GM12878 (cell line): ENCODE data around the gene ECT2. TPM values are rescaled to one million over a fixed set of nuclear protein-coding genes. Genes with fewer than 3 reads are reported as not detected.

Experiments
- ATAC-seq: fragments of 200-7000 bp; cut with Tn5 transposase; 3 replicates; pipeline ENCODE4 v1.9.1; 2020; ENCODE audit warnings: mild to moderate bottlenecking, moderate library complexity
- BruUV-seq: library from RNA; stranded (reverse); fragments of 400-500 nt; replicated peaks from 2 replicates; lab custom pipeline; 2021; lab: Mats Ljungman, UMichigan
- CTCF ChIA-PET: fragments of 300-600 bp; sonication (Branson Sonifier 250); formaldehyde crosslinking; extraction: SDS; loops from one replicate; lab custom pipeline; 2021; ENCODE audit warnings: inconsistent platforms; lab: Yijun Ruan, JAX
- POLR2A ChIA-PET: fragments of 350-600 bp; formaldehyde crosslinking; extraction: SDS; loops from one replicate; lab custom pipeline; 2021; ENCODE audit warnings: inconsistent platforms; lab: Charles Lee
- RAD21 ChIA-PET: fragments of 300-600 bp; sonication (Branson Sonifier 250); formaldehyde crosslinking; loops from one replicate; lab custom pipeline; 2023; ENCODE audit warnings: antibody characterized with exemption; ENCODE audit not compliant: unreplicated experiment; lab: Charles Lee
- SMC1A ChIA-PET: fragments of 300-600 bp; sonication (Branson Sonifier 250); formaldehyde crosslinking; loops from one replicate; lab custom pipeline; 2023; ENCODE audit not compliant: unreplicated experiment, uncharacterized antibody; lab: Charles Lee
- DNase-seq: peaks from one replicate; pipeline ENCODE4 v3.0.0-alpha.2; 2011; ENCODE audit warnings: low read depth, low spot score
- FAIRE-seq: peaks from 3 replicates; lab custom pipeline; 2011; peaks lifted over from hg19 to GRCh38; lab: Jason Lieb, UNC
- H2AFZ ChIP-seq: 2 replicates; pipeline ENCODE4 v1.6.0; 2011; ENCODE audit warnings: low read depth, low read length, control low read depth; ENCODE audit not compliant: control insufficient read depth
- H3K27ac ChIP-seq: 2 replicates; pipeline ENCODE4 v1.5.1; 2011; ENCODE audit warnings: control low read depth; ENCODE audit not compliant: control insufficient read depth, insufficient read depth
- H3K27me3 ChIP-seq, 2 experiments: replicated peaks in 1 of 2; 2 replicates each; pipeline versions ENCODE4 v1.6.0 to v1.6.1; 2011; ENCODE audit warnings: low read length in 1 of 2; ENCODE audit not compliant: control insufficient read depth in 2 of 2, insufficient read depth in 2 of 2
- H3K36me3 ChIP-seq, 2 experiments: 2 replicates each; pipeline ENCODE4 v1.5.1; 2011; ENCODE audit warnings: low read length in 1 of 2; ENCODE audit not compliant: control insufficient read depth in 2 of 2, insufficient read depth in 2 of 2
- H3K4me1 ChIP-seq: 2 replicates; pipeline ENCODE4 v1.6.1; 2011; ENCODE audit warnings: mild to moderate bottlenecking, low read length, moderate library complexity, mixed read lengths; ENCODE audit not compliant: control insufficient read depth, insufficient read depth
- H3K4me2 ChIP-seq: 2 replicates; pipeline ENCODE4 v1.6.0; 2011; ENCODE audit warnings: control low read depth; ENCODE audit not compliant: control insufficient read depth, insufficient read depth
- H3K4me3 ChIP-seq: fragments of 200-600 bp; sonication (generic); 2 replicates; pipeline ENCODE4 v1.5.1; 2016
- H3K79me2 ChIP-seq: 2 replicates; pipeline ENCODE4 v1.6.0; 2011; ENCODE audit warnings: low read length; ENCODE audit not compliant: control insufficient read depth, insufficient read depth
- H3K9ac ChIP-seq: 2 replicates; pipeline ENCODE4 v1.8.0; 2011; ENCODE audit warnings: low read length, control low read depth, mixed read lengths; ENCODE audit not compliant: control insufficient read depth, insufficient read depth
- H3K9me3 ChIP-seq: replicated peaks from 3 replicates; pipeline ENCODE4 v1.5.1; 2011; ENCODE audit warnings: mild to moderate bottlenecking, low read length; ENCODE audit not compliant: control insufficient read depth, insufficient read depth
- H4K20me1 ChIP-seq: 2 replicates; pipeline ENCODE4 v1.6.0; 2011; ENCODE audit not compliant: control insufficient read depth, insufficient read depth
- ATF7 ChIP-seq: fragments of 450-650 bp; IDR thresholded peaks from 2 replicates; pipeline ENCODE4 v1.6.1; 2016; ENCODE audit warnings: low read depth, mild to moderate bottlenecking
- BCL11A ChIP-seq: IDR thresholded peaks from 2 replicates; pipeline ENCODE4 v1.6.1; 2011; ENCODE audit warnings: low read depth, low read length
- BMI1 ChIP-seq: fragments of 450-650 bp; IDR thresholded peaks from 2 replicates; pipeline ENCODE4 v1.6.1; 2016; ENCODE audit warnings: mild to moderate bottlenecking, moderate library complexity, borderline replicate concordance
- CHD4 ChIP-seq: fragments of 200-600 bp; sonication (generic); IDR thresholded peaks from 2 replicates; pipeline ENCODE4 v1.6.1; 2016; ENCODE audit warnings: mild to moderate bottlenecking
- DPF2 ChIP-seq: fragments of 450-650 bp; IDR thresholded peaks from 2 replicates; pipeline ENCODE4 v1.6.1; 2017; ENCODE audit warnings: mild to moderate bottlenecking
- KDM1A ChIP-seq: fragments of 200-600 bp; sonication (generic); IDR thresholded peaks from 2 replicates; pipeline ENCODE4 v1.6.1; 2016; ENCODE audit warnings: borderline replicate concordance
- LARP7 ChIP-seq: fragments of 450-650 bp; IDR thresholded peaks from 2 replicates; pipeline ENCODE4 v1.6.1; 2017; ENCODE audit warnings: mild to moderate bottlenecking
- NFXL1 ChIP-seq: fragments of 450-650 bp; IDR thresholded peaks from 2 replicates; pipeline ENCODE4 v1.6.1; 2017; ENCODE audit warnings: antibody characterized with exemption, mild to moderate bottlenecking, borderline replicate concordance
- RCOR1 ChIP-seq: conservative IDR thresholded peaks from 2 replicates; pipeline ENCODE4 v1.6.1; 2012; ENCODE audit warnings: low read depth, low read length, improper control_type of control experiment
- RELA ChIP-seq: fragments of 450-650 bp; IDR thresholded peaks from 2 replicates; pipeline ENCODE4 v1.8.0; 2014; ENCODE audit warnings: borderline replicate concordance; ENCODE audit not compliant: partially characterized antibody
- SMC3 ChIP-seq: IDR thresholded peaks from 2 replicates; pipeline ENCODE4 v1.6.1; 2011; ENCODE audit warnings: low read length, improper control_type of control experiment, borderline replicate concordance
- YY1 ChIP-seq: IDR thresholded peaks from 2 replicates; pipeline ENCODE4 v1.6.1; 2011; ENCODE audit warnings: low read depth, mild to moderate bottlenecking, low read length
- ZNF384 ChIP-seq: IDR thresholded peaks from 2 replicates; pipeline ENCODE4 v1.6.1; 2012; ENCODE audit warnings: low read depth, mild to moderate bottlenecking, low read length, improper control_type of control experiment, borderline replicate concordance
- WGBS: methylation state at CpG from one replicate; pipeline ENCODE4 v1.1.6; 2016; ENCODE audit warnings: low lambda C conversion rate; ENCODE audit not compliant: insufficient replicate concordance, insufficient coverage; ENCODE audit errors: missing lambda C conversion rate; 5-methylcytosine and 5-hydroxymethylcytosine counted together
- in situ Hi-C: fragments of 300-500 bp; cut with MboI; formaldehyde crosslinking; loops from 9 replicates; pipeline ENCODE4 v1.14.3; 2018; ENCODE audit warnings: mixed read lengths
- intact Hi-C: fragments of 100-400 bp; cut with micrococcal nuclease; formaldehyde crosslinking; loops from one replicate; pipeline ENCODE4 v1.14.2; 2022; ENCODE audit not compliant: unreplicated experiment
- polyA plus RNA-seq, 11 experiments: library from polyadenylated mRNA; depleted of rRNA in 4 of 11; unstranded in 6 of 11; stranded (reverse) in 5 of 11; fragments of >200 nt; fragmentation: Nextera tagmentation in 4 of 11; fragmentation: Illumina TruSeq in 1 of 11; extraction: Ambion mirVana in 4 of 11; extraction: Trizol in 1 of 11; gene quantifications; 1 replicate in 1 of 11; 2 replicates in 10 of 11; pipeline versions ENCODE4 v1.2.1 to v1.2.3, GENCODE V29; 2011 to 2016; ENCODE audit warnings: inconsistent platforms in 2 of 11, missing spikeins in 2 of 11, low read depth in 1 of 11
- total RNA-seq, 4 experiments: library from RNA; depleted of rRNA in 3 of 4; stranded (reverse); fragments of >200 nt in 3 of 4; fragmentation: Illumina TruSeq in 1 of 4; extraction: Trizol in 1 of 4; gene quantifications; 2 replicates each; pipeline versions ENCODE4 v1.2.1 to v1.2.3, GENCODE V29; 2013 to 2021
- TF ChIP-seq, protein P1 (sequence below): fragments of 450-650 bp; IDR thresholded peaks from 2 replicates; pipeline ENCODE4 v1.6.1; 2016; ENCODE audit warnings: mild to moderate bottlenecking
- TF ChIP-seq, protein P2 (sequence below): IDR thresholded peaks from 2 replicates; pipeline ENCODE4 v1.6.1; 2011; ENCODE audit warnings: low read depth, mild to moderate bottlenecking, low read length, moderate library complexity, borderline replicate concordance; ENCODE audit errors: extremely low read depth
- TF ChIP-seq, protein P3 (sequence below): IDR thresholded peaks from 2 replicates; pipeline ENCODE4 v1.6.1; 2011; ENCODE audit warnings: low read depth, low read length, improper control_type of control experiment, borderline replicate concordance
- TF ChIP-seq, protein P4 (sequence below): fragments of 450-650 bp; IDR thresholded peaks from 2 replicates; pipeline ENCODE4 v1.6.1; 2017; ENCODE audit warnings: mild to moderate bottlenecking, low read depth, inconsistent platforms; ENCODE audit not compliant: poor library complexity, severe bottlenecking

Gene ECT2
- total and polyA plus RNA-seq, 10 of the 15 experiments (the other 5 are each of a cell fraction or from before 2014, with no cell fraction given): 21.5 to 47.8 (median 38.2) TPM

DNA sequence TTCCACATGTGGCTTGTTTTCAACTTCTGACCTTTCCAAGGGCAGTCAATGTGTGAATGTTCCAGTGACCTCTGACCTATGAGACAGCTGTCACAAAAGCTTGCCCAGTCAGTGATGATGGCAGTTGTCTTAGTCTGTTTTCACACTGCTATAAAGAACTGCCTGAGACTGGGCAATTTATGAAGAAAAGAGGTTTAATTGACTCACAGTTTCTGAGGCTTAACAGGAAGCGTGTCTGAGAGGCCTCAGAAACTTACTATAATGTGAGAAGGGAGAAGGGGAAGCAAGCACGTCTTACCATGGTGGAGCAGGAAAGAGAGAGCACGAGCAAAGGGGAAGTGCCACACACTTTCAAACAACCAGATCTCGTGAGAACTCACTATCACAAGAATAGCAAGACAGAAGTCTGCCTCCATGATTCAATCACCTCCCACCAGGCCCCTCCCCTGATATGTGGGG lies 95.6 kb downstream of the ECT2 start (continued):
- TF ChIP-seq BCL11A (no peak), RELA (no peak), SMC3 (no peak)
- TF ChIP-seq, protein P1, sequence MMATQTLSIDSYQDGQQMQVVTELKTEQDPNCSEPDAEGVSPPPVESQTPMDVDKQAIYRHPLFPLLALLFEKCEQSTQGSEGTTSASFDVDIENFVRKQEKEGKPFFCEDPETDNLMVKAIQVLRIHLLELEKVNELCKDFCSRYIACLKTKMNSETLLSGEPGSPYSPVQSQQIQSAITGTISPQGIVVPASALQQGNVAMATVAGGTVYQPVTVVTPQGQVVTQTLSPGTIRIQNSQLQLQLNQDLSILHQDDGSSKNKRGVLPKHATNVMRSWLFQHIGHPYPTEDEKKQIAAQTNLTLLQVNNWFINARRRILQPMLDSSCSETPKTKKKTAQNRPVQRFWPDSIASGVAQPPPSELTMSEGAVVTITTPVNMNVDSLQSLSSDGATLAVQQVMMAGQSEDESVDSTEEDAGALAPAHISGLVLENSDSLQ: 0 out of 2 replicates have a peak, but pooled peaks have one; percentile 19

DNA sequence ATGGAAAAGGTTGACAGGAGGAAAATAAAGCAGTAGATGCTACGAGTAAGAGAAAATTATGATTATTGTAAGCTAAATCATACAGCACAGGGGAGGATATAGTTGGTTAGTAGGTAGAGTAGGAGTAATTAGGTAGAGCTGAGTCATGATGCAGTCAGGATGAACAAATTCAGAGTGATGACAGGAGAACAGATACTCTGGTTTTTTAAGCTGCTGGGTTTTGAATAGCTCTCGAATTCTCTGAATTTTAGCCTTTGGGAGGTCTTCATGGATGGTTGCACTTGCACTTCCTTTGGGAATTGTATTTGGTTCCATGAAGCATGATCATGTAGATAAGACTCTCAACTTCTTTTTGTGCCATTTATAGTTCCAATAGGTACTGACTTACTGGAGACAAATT lies 96.2 kb downstream of the ECT2 start:
- H3K4me3 ChIP-seq: no peak overlapping the region
- 18% methylated on average over 2 of the region's 2 CpGs for WGBS
- RAD21 ChIA-PET: no interaction called here
- H3K36me3 ChIP-seq: no peaks in the 10 kb centered on the region
- no peaks in the 10 kb centered on the region for H3K9me3 ChIP-seq
- no peak overlapping the region for H3K9ac ChIP-seq
- H3K4me2 ChIP-seq: no peak overlapping the region
- in situ Hi-C loops: no loop called here
- no peak for ATAC-seq
- H3K27ac ChIP-seq: no peak overlapping the region
- H3K27me3 ChIP-seq: no peaks in the 10 kb centered on the region
- POLR2A ChIA-PET: no interaction called here
- intact Hi-C loops: no loop called here
- CTCF ChIA-PET: interaction anchor here (1.1 kb wide), 1 partner anchor 11 kb away, joined by 5 read pairs; no protein-coding TSS in a partner anchor
- SMC1A ChIA-PET: interaction anchor here (1.1 to 1.2 kb wide), 2 partner anchors 12 to 16 kb away, joined by 3 read pairs; no protein-coding TSS in a partner anchor
- no TSS peak for BruUV-seq
- FAIRE-seq: no peak
- no peak for DNase-seq
- no peaks in the 10 kb centered on the region for H3K4me1 ChIP-seq
- no peaks in the 10 kb centered on the region for H4K20me1 ChIP-seq
- H3K79me2 ChIP-seq: no peaks in the 10 kb centered on the region
- no peak overlapping the region for H2AFZ ChIP-seq
- TF ChIP-seq BMI1 (no peak), YY1 (no peak), KDM1A (no peak), ZNF384 (no peak), CHD4 (no peak), DPF2 (no peak), LARP7 (no peak), RCOR1 (no peak), NFXL1 (no peak), ATF7 (no peak)
- TF ChIP-seq, protein P2, sequence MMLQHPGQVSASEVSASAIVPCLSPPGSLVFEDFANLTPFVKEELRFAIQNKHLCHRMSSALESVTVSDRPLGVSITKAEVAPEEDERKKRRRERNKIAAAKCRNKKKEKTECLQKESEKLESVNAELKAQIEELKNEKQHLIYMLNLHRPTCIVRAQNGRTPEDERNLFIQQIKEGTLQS: no peak
- TF ChIP-seq, protein P3, sequence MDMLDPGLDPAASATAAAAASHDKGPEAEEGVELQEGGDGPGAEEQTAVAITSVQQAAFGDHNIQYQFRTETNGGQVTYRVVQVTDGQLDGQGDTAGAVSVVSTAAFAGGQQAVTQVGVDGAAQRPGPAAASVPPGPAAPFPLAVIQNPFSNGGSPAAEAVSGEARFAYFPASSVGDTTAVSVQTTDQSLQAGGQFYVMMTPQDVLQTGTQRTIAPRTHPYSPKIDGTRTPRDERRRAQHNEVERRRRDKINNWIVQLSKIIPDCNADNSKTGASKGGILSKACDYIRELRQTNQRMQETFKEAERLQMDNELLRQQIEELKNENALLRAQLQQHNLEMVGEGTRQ: no peak
- TF ChIP-seq, protein P4, sequence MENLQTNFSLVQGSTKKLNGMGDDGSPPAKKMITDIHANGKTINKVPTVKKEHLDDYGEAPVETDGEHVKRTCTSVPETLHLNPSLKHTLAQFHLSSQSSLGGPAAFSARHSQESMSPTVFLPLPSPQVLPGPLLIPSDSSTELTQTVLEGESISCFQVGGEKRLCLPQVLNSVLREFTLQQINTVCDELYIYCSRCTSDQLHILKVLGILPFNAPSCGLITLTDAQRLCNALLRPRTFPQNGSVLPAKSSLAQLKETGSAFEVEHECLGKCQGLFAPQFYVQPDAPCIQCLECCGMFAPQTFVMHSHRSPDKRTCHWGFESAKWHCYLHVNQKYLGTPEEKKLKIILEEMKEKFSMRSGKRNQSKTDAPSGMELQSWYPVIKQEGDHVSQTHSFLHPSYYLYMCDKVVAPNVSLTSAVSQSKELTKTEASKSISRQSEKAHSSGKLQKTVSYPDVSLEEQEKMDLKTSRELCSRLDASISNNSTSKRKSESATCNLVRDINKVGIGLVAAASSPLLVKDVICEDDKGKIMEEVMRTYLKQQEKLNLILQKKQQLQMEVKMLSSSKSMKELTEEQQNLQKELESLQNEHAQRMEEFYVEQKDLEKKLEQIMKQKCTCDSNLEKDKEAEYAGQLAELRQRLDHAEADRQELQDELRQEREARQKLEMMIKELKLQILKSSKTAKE: no peak
